AG04450 (cell line): ENCODE data around the gene APOL2. TPM values are rescaled to one million over a fixed set of nuclear protein-coding genes. Genes with fewer than 3 reads are reported as not detected.
A peak's percentile ranks its signal among the peaks of the same experiment; 100 is the strongest.

Experiments
- CTCF ChIA-PET: fragments of 300-600, 350-600 bp; formaldehyde crosslinking; extraction: SDS; loops from one replicate; lab custom pipeline; 2022; ENCODE audit warnings: antibody characterized with exemption, inconsistent platforms; lab: Charles Lee
- POLR2A ChIA-PET: fragments of 350-600 bp; formaldehyde crosslinking; extraction: SDS; loops from one replicate; lab custom pipeline; 2021; ENCODE audit warnings: antibody characterized with exemption, inconsistent platforms; lab: Yijun Ruan, JAX
- DNase-seq: peaks from one replicate; pipeline ENCODE4 v3.0.0-alpha.2; 2011; ENCODE audit warnings: low read depth, low spot score
- H3K27ac ChIP-seq: one replicate; pipeline ENCODE4 v1.5.1; 2012; ENCODE audit warnings: low read depth, low read length, control low read depth
- H3K27me3 ChIP-seq: one replicate; pipeline ENCODE4 v1.6.0; 2012; ENCODE audit warnings: low read length; ENCODE audit not compliant: control insufficient read depth, insufficient read depth
- H3K4me3 ChIP-seq: 2 replicates; pipeline ENCODE4 v1.5.1; 2011; ENCODE audit warnings: mild to moderate bottlenecking, low read depth, low read length, control low read depth
- H3K9me3 ChIP-seq: 2 replicates; pipeline ENCODE4 v1.5.1; 2012; ENCODE audit warnings: low read length; ENCODE audit not compliant: control insufficient read depth, insufficient read depth
- CTCF ChIP-seq: IDR thresholded peaks from 2 replicates; pipeline ENCODE4 v1.5.1; 2011; ENCODE audit warnings: low read depth, low read length, control low read depth, inconsistent platforms
- polyA plus RNA-seq: library from polyadenylated mRNA; depleted of rRNA; stranded (reverse); fragments of >200 nt; gene quantifications from 2 replicates; pipeline ENCODE4 v1.2.3, GENCODE V29; 2011

The APOL2 gene
- polyA plus RNA-seq, 1 experiment, result 19.7 TPM

GRCh38 chr22:36194971-36195370 is 44.4 kb downstream of the APOL2 start:
- ChIA-PET POLR2A (interaction anchor here (0.6 to 1.0 kb wide), 2 partner anchors 80 to 317 kb away, joined by 3 to 7 read pairs; no protein-coding TSS in a partner anchor), CTCF (interaction anchor here (0.6 to 5.4 kb wide), 12 partner anchors 10 to 294 kb away, joined by 3 to 30 read pairs (median 5); partner anchors contain the start of genes APOL2 and RBFOX2)
- no peaks in the 10 kb centered on the region for H3K9me3 ChIP-seq
- TF ChIP-seq CTCF, result peak; percentile 89
- peak; percentile 52 for DNase-seq
- no peak overlapping the region for H3K4me3 ChIP-seq
- H3K27me3 ChIP-seq, result peaks cover 12% of the 10 kb centered on the region
- H3K27ac ChIP-seq, result no peak overlapping the region

GRCh38 chr22:36194385-36194784 is 44.9 kb downstream of the APOL2 start:
- no peak for TF ChIP-seq CTCF
- Histone ChIP-seq H3K9me3 (no peaks in the 10 kb centered on the region), H3K4me3 (no peak overlapping the region), H3K27ac (no peak overlapping the region), H3K27me3 (peaks cover 16% of the 10 kb centered on the region)
- ChIA-PET POLR2A (interaction anchor here (0.6 to 1.0 kb wide), 2 partner anchors 80 to 318 kb away, joined by 3 to 7 read pairs; no protein-coding TSS in a partner anchor), CTCF (interaction anchor here (0.6 to 5.4 kb wide), 12 partner anchors 10 to 295 kb away, joined by 3 to 30 read pairs (median 5); partner anchors contain the start of genes APOL2 and RBFOX2)
- no peak for DNase-seq

GRCh38 chr22:36193577-36193976 is 45.8 kb downstream of the APOL2 start:
- H3K27ac ChIP-seq, result no peak overlapping the region
- ChIA-PET POLR2A (no interaction called here), CTCF (interaction anchor here (3.0 kb wide), 1 partner anchor 293 kb away, joined by 13 read pairs; no protein-coding TSS in a partner anchor)
- no peak for TF ChIP-seq CTCF
- H3K4me3 ChIP-seq, result no peak overlapping the region
- no peaks in the 10 kb centered on the region for H3K9me3 ChIP-seq
- DNase-seq, result no peak
- H3K27me3 ChIP-seq, result peaks cover 23% of the 10 kb centered on the region

- Histone ChIP-seq H3K9me3 (no peaks in the 10 kb centered on the region), H3K27ac (no peak overlapping the region), H3K27me3 (peaks cover 27% of the 10 kb centered on the region), H3K4me3 (no peak overlapping the region)
- CTCF ChIA-PET, result interaction anchor here (1.4 to 3.0 kb wide), 2 partner anchors 84 to 293 kb away, joined by 4 to 13 read pairs; no protein-coding TSS in a partner anchor
- POLR2A ChIA-PET, result interaction anchor here (0.5 kb wide), 1 partner anchor 329 kb away, joined by 6 read pairs; no protein-coding TSS in a partner anchor
- no peak for DNase-seq
- no peak for TF ChIP-seq CTCF
Observed at GRCh38 chr22:36193171-36193570, 46.2 kb downstream of the APOL2 start.

GRCh38 chr22:36192542-36192941 is 46.8 kb downstream of the APOL2 start:
- DNase-seq, result no peak

More at GRCh38 chr22:36192542-36192941, 46.8 kb downstream of the APOL2 start:
- no peak for TF ChIP-seq CTCF
- Histone ChIP-seq H3K27ac (no peak overlapping the region), H3K27me3 (peaks cover 30% of the 10 kb centered on the region), H3K4me3 (no peak overlapping the region), H3K9me3 (no peaks in the 10 kb centered on the region)
- ChIA-PET CTCF (interaction anchor here (1.4 to 3.0 kb wide), 2 partner anchors 85 to 294 kb away, joined by 4 to 13 read pairs; no protein-coding TSS in a partner anchor), POLR2A (no interaction called here)
